ENCODE data around the gene CHRNA4.
"Not testable (repeated sequence)": the region's sequence is repeated elsewhere in the genome, so short reads cannot be mapped to it uniquely, and the experiment has no call there.

The CHRNA4 gene

GRCh38 chr20:63345328-63346100 lies 15.6 kb downstream of the CHRNA4 start:
- no peak for DNase-seq (ENCODE audit: low read depth in 1 of 2, low spot score in 1 of 2)
- in situ Hi-C loops (cut with HindIII; ENCODE audit: low pct_unique_long_range_greater_than_20kb, low sequenced_read_pairs) = no loop called here
- no peak for TF ChIP-seq JUND (IDR thresholded peaks at IDR 0.05; ENCODE audit: low read depth)

DNA sequence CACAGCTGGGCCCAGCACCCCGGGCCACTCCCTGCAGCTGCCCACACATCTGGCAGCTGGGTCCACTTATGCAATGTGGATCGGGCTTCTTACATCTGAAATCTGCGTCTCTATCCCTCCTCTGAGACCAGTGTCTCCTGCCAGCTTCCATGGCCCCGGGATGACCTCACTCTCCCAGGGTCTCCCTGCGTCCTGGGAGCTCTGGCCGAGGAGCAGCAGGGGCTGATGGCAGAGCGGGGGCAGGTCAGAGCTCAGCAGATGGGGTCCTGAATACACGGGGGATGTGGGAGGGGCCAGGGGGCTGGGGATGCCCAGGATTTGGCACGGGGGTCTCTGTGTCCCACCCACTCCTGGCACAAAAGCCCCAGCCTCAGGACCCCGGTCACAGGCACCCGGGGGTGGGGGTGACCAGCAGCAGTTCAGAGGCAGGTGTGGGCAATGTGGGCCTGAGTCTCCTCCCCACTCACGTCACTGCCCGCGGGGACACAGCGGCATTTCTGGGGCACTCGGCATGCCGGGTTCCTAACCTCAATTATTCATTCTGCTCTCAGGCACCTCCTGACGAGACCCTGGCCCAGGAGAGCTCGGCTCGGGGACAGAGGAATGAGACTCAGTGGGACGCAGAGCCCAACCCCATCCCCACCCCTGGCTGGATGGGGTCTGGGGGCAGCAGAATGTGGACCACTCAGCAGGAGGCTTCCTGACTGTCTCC lies 16.4 kb downstream of the CHRNA4 start:
- TF ChIP-seq JUND (IDR thresholded peaks at IDR 0.05; ENCODE audit: low read depth) = no peak
- no peak for DNase-seq (ENCODE audit: low read depth in 1 of 2, low spot score in 1 of 2)
- in situ Hi-C loops (cut with HindIII; ENCODE audit: low pct_unique_long_range_greater_than_20kb, low sequenced_read_pairs) = no loop called here

DNA sequence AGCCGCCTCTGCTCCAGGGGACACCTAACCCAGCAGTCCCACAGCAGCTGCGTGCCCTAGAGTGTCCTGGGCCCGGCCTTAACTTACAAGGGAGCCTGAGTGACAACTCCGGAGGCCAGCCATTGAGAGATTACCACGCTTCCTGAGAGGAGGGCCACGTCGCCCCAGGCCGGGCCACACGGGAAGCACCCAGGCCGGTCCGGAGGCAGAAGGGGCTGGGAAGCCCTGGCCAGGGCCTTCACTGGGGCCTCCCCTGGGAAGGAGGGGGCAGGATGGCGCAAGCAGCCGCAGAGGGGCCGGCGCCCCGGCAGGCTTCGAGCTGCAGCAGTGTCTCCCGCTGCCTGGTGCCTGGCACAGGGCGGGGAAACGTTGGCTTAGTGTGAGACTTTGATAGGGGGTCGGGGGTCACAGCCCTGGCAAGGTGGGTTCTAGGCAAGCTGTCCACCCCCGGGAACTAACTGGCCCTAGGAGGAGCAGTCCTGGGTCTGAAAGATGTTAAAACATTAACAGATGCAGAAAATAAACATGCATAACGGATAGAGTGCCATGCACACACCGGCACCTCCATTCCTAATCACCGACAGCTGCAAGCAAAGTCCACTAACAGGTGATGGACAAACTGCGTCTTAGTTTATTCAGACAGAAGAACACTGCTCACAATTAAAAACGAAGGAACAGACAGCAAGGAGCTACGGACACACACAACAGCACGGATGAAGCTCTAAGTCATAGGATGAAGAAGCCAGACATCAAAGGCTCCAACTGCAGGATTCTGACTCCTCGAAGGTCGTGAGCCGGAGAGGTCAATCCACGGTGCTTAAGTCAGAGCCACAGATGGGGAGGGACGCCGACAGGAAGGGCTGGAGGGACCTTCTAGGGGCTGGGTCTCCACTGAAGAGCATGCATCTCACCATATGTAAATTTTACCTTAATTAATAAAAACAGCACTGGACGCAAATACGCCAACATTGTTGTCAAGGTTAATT lies 17.4 kb downstream of the CHRNA4 start:
- peak in 1 of 2 experiments; percentile 48 for DNase-seq (ENCODE audit: low read depth in 1 of 2, low spot score in 1 of 2)
- in situ Hi-C loops (cut with HindIII; ENCODE audit: low pct_unique_long_range_greater_than_20kb, low sequenced_read_pairs) = no loop called here
- no peak for TF ChIP-seq JUND (IDR thresholded peaks at IDR 0.05; ENCODE audit: low read depth)

GRCh38 chr20:63342561-63343459 lies 18.3 kb downstream of the CHRNA4 start:
- no peak for DNase-seq (ENCODE audit: low read depth in 1 of 2, low spot score in 1 of 2)
- TF ChIP-seq JUND (IDR thresholded peaks at IDR 0.05; ENCODE audit: low read depth) = no peak
- in situ Hi-C loops (cut with HindIII; ENCODE audit: low pct_unique_long_range_greater_than_20kb, low sequenced_read_pairs) = no loop called here

- in situ Hi-C loops (cut with HindIII; ENCODE audit: low pct_unique_long_range_greater_than_20kb, low sequenced_read_pairs); DNase-seq (ENCODE audit: low read depth in 1 of 2, low spot score in 1 of 2): not testable (repeated sequence)
These were observed 20.9 kb downstream of the CHRNA4 start for GRCh38 chr20:63340158-63340688.

GRCh38 chr20:63339154-63340094 lies 21.7 kb downstream of the CHRNA4 start:
- in situ Hi-C loops (cut with HindIII; ENCODE audit: low pct_unique_long_range_greater_than_20kb, low sequenced_read_pairs); DNase-seq (ENCODE audit: low read depth in 1 of 2, low spot score in 1 of 2): not testable (repeated sequence)

DNA sequence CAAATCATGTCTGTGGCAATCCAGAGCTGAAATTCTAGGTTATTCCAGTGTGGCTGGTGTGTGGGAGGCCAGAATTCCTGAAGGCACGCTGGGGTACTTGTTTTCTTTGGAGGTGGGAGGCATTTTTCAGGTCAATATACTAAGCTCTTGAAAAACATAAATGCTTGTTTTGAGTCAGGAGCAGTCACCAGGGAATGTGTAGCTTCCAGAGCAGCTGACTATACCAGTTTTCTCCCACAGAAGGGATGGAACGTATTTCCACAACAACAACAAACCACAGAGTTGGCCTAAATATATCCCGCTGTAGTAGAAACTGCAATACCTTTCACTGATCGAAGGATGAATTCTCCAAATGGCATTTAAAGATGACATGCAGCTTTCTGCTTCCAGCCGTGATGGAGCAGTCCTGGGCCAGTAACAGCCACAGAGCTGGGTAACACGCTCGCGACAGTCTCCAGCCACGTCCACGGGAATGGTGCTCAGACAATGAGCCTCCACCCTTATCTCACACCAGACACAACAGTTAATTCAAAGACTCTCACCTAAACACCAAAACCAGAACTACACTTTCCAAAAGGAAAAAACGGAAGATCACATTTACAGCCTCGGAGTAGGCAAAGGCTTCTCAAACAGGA lies 23.2 kb downstream of the CHRNA4 start:
- peak in 1 of 2 experiments; percentile 47 for DNase-seq (ENCODE audit: low read depth in 1 of 2, low spot score in 1 of 2)
- in situ Hi-C loops (cut with HindIII; ENCODE audit: low pct_unique_long_range_greater_than_20kb, low sequenced_read_pairs) = no loop called here
- no peak for TF ChIP-seq JUND (IDR thresholded peaks at IDR 0.05; ENCODE audit: low read depth)

- no peak for TF ChIP-seq JUND (IDR thresholded peaks at IDR 0.05; ENCODE audit: low read depth)
- in situ Hi-C loops (cut with HindIII; ENCODE audit: low pct_unique_long_range_greater_than_20kb, low sequenced_read_pairs) = no loop called here
- DNase-seq (ENCODE audit: low read depth in 1 of 2, low spot score in 1 of 2) = no peak
These were observed 24.9 kb downstream of the CHRNA4 start for GRCh38 chr20:63336232-63336752.

DNA sequence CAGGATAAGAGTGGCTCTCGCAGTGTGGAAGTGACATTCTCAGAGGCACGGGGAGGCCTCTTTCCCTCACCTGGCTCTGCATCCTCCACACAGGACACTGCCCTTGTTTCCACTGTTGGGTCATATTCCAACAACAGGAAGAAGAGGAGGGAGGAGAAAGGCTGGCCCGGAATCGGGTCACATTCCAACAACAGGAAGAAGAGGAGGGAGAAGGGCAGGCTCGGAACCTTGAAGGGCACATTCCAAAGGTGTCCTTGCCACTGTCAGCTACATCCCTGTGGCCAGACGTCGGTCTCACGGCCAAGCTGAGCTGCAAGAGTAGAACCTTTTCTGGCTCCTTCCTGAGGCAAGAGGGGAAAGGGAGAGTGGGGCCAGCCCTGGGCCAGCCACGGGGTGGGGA lies 25.4 kb downstream of the CHRNA4 start:
- DNase-seq (ENCODE audit: low read depth in 1 of 2, low spot score in 1 of 2) = peak in 1 of 2 experiments; percentile 52
- in situ Hi-C loops (cut with HindIII; ENCODE audit: low pct_unique_long_range_greater_than_20kb, low sequenced_read_pairs) = no loop called here
- TF ChIP-seq JUND (IDR thresholded peaks at IDR 0.05; ENCODE audit: low read depth) = no peak

GRCh38 chr20:63335060-63335459 lies 26.1 kb downstream of the CHRNA4 start:
- in situ Hi-C loops (cut with HindIII; ENCODE audit: low pct_unique_long_range_greater_than_20kb, low sequenced_read_pairs) = not testable (repeated sequence)

More at GRCh38 chr20:63335060-63335459, 26.1 kb downstream of the CHRNA4 start:
- DNase-seq (ENCODE audit: low read depth in 1 of 2, low spot score in 1 of 2) = not testable (repeated sequence)
